Heart left ventricle (tissue), 16 donors: ENCODE results near the gene KRT85. TPM values are rescaled to one million over a fixed set of nuclear protein-coding genes. Genes with fewer than 3 reads are reported as not detected.

Experiments used
- ATAC-seq, 4 donors: fragments of 200-7000 bp; cut with Tn5 transposase; one replicate each; pipeline ENCODE4 v1.9.1; 2020 to 2022; ENCODE audit warnings: moderate library complexity in 4 of 4, mild to moderate bottlenecking in 3 of 4, moderate number of reproducible peaks in 1 of 4
- DNase-seq, 5 donors: peaks; one replicate each; pipeline ENCODE4 v3.0.0-alpha.2; 2020
- H3K27ac ChIP-seq, 12 donors: fragments of 200-600 bp; sonication (generic) in 4 of 12; one replicate each; pipeline versions ENCODE4 v1.5.0 to v1.8.0; 2016 to 2022; ENCODE audit warnings: mild to moderate bottlenecking in 2 of 12
- H3K27me3 ChIP-seq, 9 donors: fragments of 200-600 bp; sonication (generic) in 2 of 9; one replicate each; pipeline versions ENCODE4 v1.5.1 to v1.8.0; 2016 to 2022; ENCODE audit warnings: mild to moderate bottlenecking in 3 of 9
- H3K36me3 ChIP-seq, 9 donors: fragments of 200-600 bp; sonication (generic) in 2 of 9; one replicate each; pipeline versions ENCODE4 v1.5.0 to v1.8.0; 2018 to 2022; ENCODE audit warnings: mild to moderate bottlenecking in 2 of 9
- H3K4me1 ChIP-seq, 12 donors: fragments of 200-600 bp; sonication (generic) in 4 of 12; one replicate each; pipeline versions ENCODE4 v1.5.0 to v1.8.0; 2016 to 2022; ENCODE audit warnings: mild to moderate bottlenecking in 3 of 12
- H3K4me3 ChIP-seq, 12 donors: fragments of 200-600 bp; sonication (generic) in 4 of 12; one replicate each; pipeline versions ENCODE4 v1.5.0 to v1.8.0; 2017 to 2022; ENCODE audit warnings: mild to moderate bottlenecking in 9 of 12, moderate library complexity in 4 of 12
- H3K9me3 ChIP-seq, 12 donors: fragments of 200-600 bp; sonication (generic) in 4 of 12; one replicate each; pipeline versions ENCODE4 v1.5.0 to v1.8.0; 2016 to 2022; ENCODE audit warnings: mild to moderate bottlenecking in 1 of 12
- CTCF ChIP-seq, 12 donors: fragments of 200-600 bp; sonication (generic) in 4 of 12; IDR thresholded peaks; one replicate each; pipeline versions ENCODE4 v1.5.0 to v1.8.0; 2018 to 2022; ENCODE audit warnings: antibody characterized with exemption in 12 of 12, mild to moderate bottlenecking in 5 of 12
- POLR2A ChIP-seq, 2 donors: fragments of 450-650 bp; IDR thresholded peaks; one replicate each; pipeline ENCODE4 v1.6.1; 2017; ENCODE audit warnings: antibody characterized with exemption in 2 of 2, mild to moderate bottlenecking in 2 of 2, moderate library complexity in 2 of 2
- WGBS, 4 donors: extraction: QIAGEN DNeasy Blood & Tissue Kit in 2 of 4; methylation state at CpG; one replicate each; pipeline versions ENCODE4 v1.1.5 to v1.1.7; 2013 to 2018; 5-methylcytosine and 5-hydroxymethylcytosine counted together
- intact Hi-C, 10 donors: fragments of 100-400 bp; cut with DNase I; formaldehyde crosslinking; loops; one replicate each; pipeline versions ENCODE4 v1.11.1 to v1.14.2; 2022
- polyA plus RNA-seq, 2 donors: library from polyadenylated mRNA; stranded (reverse); fragments of 200-250 nt; gene quantifications; one replicate each; pipeline ENCODE4 v1.2.3, GENCODE V29; 2013
- total RNA-seq, 9 donors: library from RNA; depleted of rRNA in 2 of 9; stranded (reverse); fragments of >200 nt in 2 of 9; fragmentation: NEBNext Ultra II Directional in 3 of 9; extraction: Animal tissue kit (Norgen Biotek cat#: 25700) in 3 of 9; gene quantifications; one replicate each; pipeline versions ENCODE4 v1.1.0 to v1.2.4, GENCODE V29; 2016 to 2023
- donor health status: ischemic (EF 13 %, LVEDD 7.1; RV severe dilation, severe dysfunction).
- donor health status: healthy with polysubstance abuse.
- donor health status: DM: no; HTN: yes; CAD: no.
- donor health status: DM: no; HTN: no; CAD: no.
- donor health status: ischemic (EF 25% LVEDD 6.9; RV normal size, moderate dysfunction).
- donor health status: ischemic (EF 25% LVEDD 5.7; RV mildly dilated, moderate dysfunction).
- donor health status: healthy.
- donor health status: DM: yes; HTN: yes; CAD: no.
- donor health status: ischemic (EF 35%, LVEDD 5.7; RV mildly dilated, moderate dysfunction).
- donor health status: nonischemic (EF 11% LVEDD 7.7; RV severe dilation, severe dysfunction).
- donor health status: DM: yes; HTN: yes; CAD: no.
- donor health status: PGD.
- donor health status: ischemic (EF 29% LVEDD 5.4; RV normal size, mild dysfunction).
- donor health status: nonischemic (EF 23%, LVEDD 6.1; RV moderate dilation, normal function).

The KRT85 gene
- total and polyA plus RNA-seq, 11 donors = not detected

- intact Hi-C loops = no loop called here
- no peak overlapping the region for H3K4me3 ChIP-seq
- TF ChIP-seq POLR2A (IDR thresholded peaks at IDR 0.05) (no peak), CTCF (IDR thresholded peaks at IDR 0.05) (no peak)
- H3K4me1 ChIP-seq = no peaks in the 10 kb centered on the region
- WGBS, 4 donors = 45 to 56% (median 49%) methylated on average over 2 to 3 of the region's 3 CpGs
- DNase-seq = no peak
- ATAC-seq = no peak
- H3K27ac ChIP-seq = no peak overlapping the region
- H3K36me3 ChIP-seq = no peaks in the 10 kb centered on the region
- H3K27me3 ChIP-seq = peaks cover 0 to 14% (median 0%) of the 10 kb centered on the region in 9 donors
- H3K9me3 ChIP-seq = no peaks in the 10 kb centered on the region
Measured at GRCh38 chr12:52402873-52403540, 35.7 kb upstream of the KRT85 start.

GRCh38 chr12:52402377-52402776 is 35.1 kb upstream of the KRT85 start:
- Histone ChIP-seq H3K27ac (no peak overlapping the region), H3K4me1 (no peaks in the 10 kb centered on the region), H3K4me3 (no peak overlapping the region), H3K27me3 (peaks cover 0 to 14% (median 0%) of the 10 kb centered on the region in 9 donors), H3K9me3 (no peaks in the 10 kb centered on the region), H3K36me3 (no peaks in the 10 kb centered on the region)
- 93 to 98% (median 96%) methylated on average over 2 of the region's 2 CpGs for WGBS, 4 donors
- intact Hi-C loops = no loop called here
- ATAC-seq = no peak
- DNase-seq = no peak
- no peak for TF ChIP-seq CTCF (IDR thresholded peaks at IDR 0.05)
- no peak for TF ChIP-seq POLR2A (IDR thresholded peaks at IDR 0.05)

- H3K9me3 ChIP-seq = no peaks in the 10 kb centered on the region
- no peak overlapping the region for H3K4me3 ChIP-seq
- H3K27ac ChIP-seq = no peak overlapping the region
- 75 to 86% (median 82%) methylated on average over 4 of the region's 4 CpGs for WGBS, 4 donors
- H3K36me3 ChIP-seq = no peaks in the 10 kb centered on the region
- DNase-seq = no peak
- TF ChIP-seq POLR2A (IDR thresholded peaks at IDR 0.05) (no peak), CTCF (IDR thresholded peaks at IDR 0.05) (no peak)
- peaks cover 0 to 14% (median 0%) of the 10 kb centered on the region in 9 donors for H3K27me3 ChIP-seq
- intact Hi-C loops = no loop called here
- no peaks in the 10 kb centered on the region for H3K4me1 ChIP-seq
- ATAC-seq = no peak
Measured at GRCh38 chr12:52401926-52402325, 34.6 kb upstream of the KRT85 start.

- peaks cover 0 to 11% (median 0%) of the 10 kb centered on the region in 9 donors for H3K27me3 ChIP-seq
- DNase-seq = no peak
- intact Hi-C loops = no loop called here
Measured at GRCh38 chr12:52401526-52401925, 34.2 kb upstream of the KRT85 start.

More at GRCh38 chr12:52401526-52401925, 34.2 kb upstream of the KRT85 start:
- TF ChIP-seq CTCF (IDR thresholded peaks at IDR 0.05) = no peak
- no peak for ATAC-seq
- no peaks in the 10 kb centered on the region for H3K4me1 ChIP-seq
- H3K36me3 ChIP-seq = no peaks in the 10 kb centered on the region
- H3K9me3 ChIP-seq = no peaks in the 10 kb centered on the region
- H3K27ac ChIP-seq = no peak overlapping the region
- 84 to 88% (median 87%) methylated on average over 5 of the region's 5 CpGs for WGBS, 4 donors
- H3K4me3 ChIP-seq = no peak overlapping the region
